ENCODE data around the gene UST. TPM values are rescaled to one million over a fixed set of nuclear protein-coding genes. Genes with fewer than 3 reads are reported as not detected.
"Not testable (repeated sequence)": the region's sequence is repeated elsewhere in the genome, so short reads cannot be mapped to it uniquely, and the experiment has no call there.

Gene UST
- total RNA-seq, 2 donors from 2014 or later: 3.5 to 6.5 TPM

- no peak for DNase-seq
- intact Hi-C loops (cut with DNase I): no loop called here
- no peak for ATAC-seq
Observed at GRCh38 chr6:148850964-148851363, 104.1 kb downstream of the UST start.

GRCh38 chr6:148851683-148852556 lies 105.1 kb downstream of the UST start:
- no peak for DNase-seq
- intact Hi-C loops (cut with DNase I): no loop called here
- ATAC-seq: no peak

- DNase-seq: no peak
- intact Hi-C loops (cut with DNase I): no loop called here
- no peak for ATAC-seq
Observed at GRCh38 chr6:148852688-148853087, 105.9 kb downstream of the UST start.

- ATAC-seq; DNase-seq; intact Hi-C loops (cut with DNase I): not testable (repeated sequence)
Observed at GRCh38 chr6:148853113-148853512, 106.3 kb downstream of the UST start.

- ATAC-seq (no peak), DNase-seq (no peak)
- intact Hi-C loops (cut with DNase I): no loop called here
Observed at GRCh38 chr6:148854096-148854495, 107.3 kb downstream of the UST start.

GRCh38 chr6:148854992-148855391 lies 108.2 kb downstream of the UST start:
- no peak for ATAC-seq
- DNase-seq: no peak
- intact Hi-C loops (cut with DNase I): no loop called here

GRCh38 chr6:148855744-148856143 lies 108.9 kb downstream of the UST start:
- no peak for DNase-seq
- intact Hi-C loops (cut with DNase I): no loop called here
- no peak for ATAC-seq

- ATAC-seq (no peak), DNase-seq (no peak)
Observed at GRCh38 chr6:148857798-148858390, 111.1 kb downstream of the UST start.

GRCh38 chr6:148864132-148864531 lies 117.3 kb downstream of the UST start:
- intact Hi-C loops (cut with DNase I); ATAC-seq; DNase-seq: not testable (repeated sequence)

More at GRCh38 chr6:148857798-148858390, 111.1 kb downstream of the UST start:
- intact Hi-C loops (cut with DNase I): no loop called here

GRCh38 chr6:148864941-148865340 lies 118.1 kb downstream of the UST start:
- ATAC-seq (no peak), DNase-seq (no peak)
- intact Hi-C loops (cut with DNase I): no loop called here

GRCh38 chr6:148866657-148867268 lies 119.9 kb downstream of the UST start:
- intact Hi-C loops (cut with DNase I): no loop called here
- DNase-seq: no peak
- ATAC-seq: no peak

- ATAC-seq (peak in 1 of 2 donors; percentile 33), DNase-seq (no peak)
- intact Hi-C loops (cut with DNase I): no loop called here
Observed at GRCh38 chr6:148867862-148868261, 121.0 kb downstream of the UST start.

GRCh38 chr6:148868314-148868713 lies 121.5 kb downstream of the UST start:
- DNase-seq (no peak), ATAC-seq (peak in 1 of 2 donors; percentile 41)
- intact Hi-C loops (cut with DNase I): no loop called here

- DNase-seq (no peak), ATAC-seq (peak in 1 of 2 donors; percentile 24)
- intact Hi-C loops (cut with DNase I): no loop called here
Observed at GRCh38 chr6:148868901-148869300, 122.1 kb downstream of the UST start.

- ATAC-seq: no peak
- no peak for DNase-seq
- intact Hi-C loops (cut with DNase I): no loop called here
Observed at GRCh38 chr6:148869585-148869984, 122.8 kb downstream of the UST start.

- no peak for ATAC-seq
- intact Hi-C loops (cut with DNase I): no loop called here
- DNase-seq: no peak
Observed at GRCh38 chr6:148873154-148873553, 126.3 kb downstream of the UST start.

GRCh38 chr6:148873868-148874267 lies 127.0 kb downstream of the UST start:
- ATAC-seq (no peak), DNase-seq (no peak)
- intact Hi-C loops (cut with DNase I): no loop called here

- intact Hi-C loops (cut with DNase I): no loop called here
- DNase-seq (no peak), ATAC-seq (peak; percentile 76 to 82)
Observed at GRCh38 chr6:148874698-148875293, 128.0 kb downstream of the UST start.

GRCh38 chr6:148878683-148879082 lies 131.9 kb downstream of the UST start:
- ATAC-seq (no peak), DNase-seq (no peak)
- intact Hi-C loops (cut with DNase I): no loop called here

GRCh38 chr6:148880742-148881141 lies 133.9 kb downstream of the UST start:
- ATAC-seq; intact Hi-C loops (cut with DNase I); DNase-seq: not testable (repeated sequence)
